ENCODE data around the gene ATP5MK.
"Not testable (repeated sequence)": the region's sequence is repeated elsewhere in the genome, so short reads cannot be mapped to it uniquely, and the experiment has no call there.

ATP5MK gene

GRCh38 chr10:103395754-103396066 is 565 bp downstream of the ATP5MK start:
- peak; percentile 5 for DNase-seq

GRCh38 chr10:103394180-103394579 is 2.1 kb downstream of the ATP5MK start:
- no peak for DNase-seq

- DNase-seq, result no peak
Measured at GRCh38 chr10:103382769-103383168, 13.5 kb downstream of the ATP5MK start.

GRCh38 chr10:103374263-103374662 is 22.0 kb downstream of the ATP5MK start:
- no peak for DNase-seq

- no peak for DNase-seq
Measured at GRCh38 chr10:103373544-103373943, 22.7 kb downstream of the ATP5MK start.

- peak; percentile 95 for DNase-seq
Measured at GRCh38 chr10:103367782-103368518, 28.3 kb downstream of the ATP5MK start, which contains the start of gene TAF5. Gene TAF5, plus strand, starts transcription at chr10:103367976. Its CDS starts 14 bp downstream, at chr10:103367990.

- no peak for DNase-seq
Measured at GRCh38 chr10:103367379-103367781, 28.9 kb downstream of the ATP5MK start.

- DNase-seq, result not testable (repeated sequence)
Measured at GRCh38 chr10:103360791-103361190, 35.5 kb downstream of the ATP5MK start.

- not testable (repeated sequence) for DNase-seq
Measured at GRCh38 chr10:103359493-103359892, 36.8 kb downstream of the ATP5MK start.

GRCh38 chr10:103355906-103356599 is 40.2 kb downstream of the ATP5MK start:
- no peak for DNase-seq

- DNase-seq, result not testable (repeated sequence)
Measured at GRCh38 chr10:103354567-103354966, 41.7 kb downstream of the ATP5MK start.

GRCh38 chr10:103353281-103353680 is 43.0 kb downstream of the ATP5MK start:
- DNase-seq, result no peak

GRCh38 chr10:103350517-103351260 is 45.6 kb downstream of the ATP5MK start, which contains the start of gene PCGF6:
Gene PCGF6, minus strand, starts transcription at chr10:103351140. Its CDS starts 74 bp downstream, at chr10:103351066.
- DNase-seq, result peak; percentile 74

GRCh38 chr10:103350175-103350516 is 46.1 kb downstream of the ATP5MK start:
- DNase-seq, result no peak
